Fibroblast of the conjunctiva (primary cell): ENCODE data around the gene TMTC4.
"Not testable (repeated sequence)": the region's sequence is repeated elsewhere in the genome, so short reads cannot be mapped to it uniquely, and the experiment has no call there.

Experiments
- DNase-seq: peaks from one replicate; pipeline ENCODE4 v3.0.0-alpha.2; 2010; ENCODE audit warnings: low read depth

Gene TMTC4

GRCh38 chr13:100625447-100625846 is 49.1 kb downstream of the TMTC4 start:
- no peak for DNase-seq

- no peak for DNase-seq
Observed at GRCh38 chr13:100620792-100621191, 53.8 kb downstream of the TMTC4 start.

- DNase-seq = no peak
Observed at GRCh38 chr13:100619940-100620339, 54.7 kb downstream of the TMTC4 start.

GRCh38 chr13:100618897-100619296 is 55.7 kb downstream of the TMTC4 start:
- not testable (repeated sequence) for DNase-seq

- DNase-seq = no peak
Observed at GRCh38 chr13:100613031-100613430, 61.6 kb downstream of the TMTC4 start.

GRCh38 chr13:100611678-100612492 is 62.7 kb downstream of the TMTC4 start:
- DNase-seq = no peak

GRCh38 chr13:100610391-100611347 is 63.9 kb downstream of the TMTC4 start:
- no peak for DNase-seq

- no peak for DNase-seq
Observed at GRCh38 chr13:100608906-100609305, 65.7 kb downstream of the TMTC4 start.

GRCh38 chr13:100608489-100608888 is 66.1 kb downstream of the TMTC4 start:
- no peak for DNase-seq

GRCh38 chr13:100604918-100605710 is 69.5 kb downstream of the TMTC4 start:
- DNase-seq = no peak

GRCh38 chr13:100602493-100603111 is 72.0 kb downstream of the TMTC4 start:
- no peak for DNase-seq

GRCh38 chr13:100601716-100602115 is 72.9 kb downstream of the TMTC4 start:
- DNase-seq = no peak

GRCh38 chr13:100600915-100601314 is 73.7 kb downstream of the TMTC4 start:
- DNase-seq = no peak

GRCh38 chr13:100600461-100600860 is 74.1 kb downstream of the TMTC4 start:
- no peak for DNase-seq

- no peak for DNase-seq
Observed at GRCh38 chr13:100597253-100597652, 77.3 kb downstream of the TMTC4 start.

GRCh38 chr13:100596516-100596915 is 78.1 kb downstream of the TMTC4 start:
- DNase-seq = no peak

GRCh38 chr13:100594731-100595130 is 79.9 kb downstream of the TMTC4 start:
- DNase-seq = no peak

- no peak for DNase-seq
Observed at GRCh38 chr13:100594255-100594654, 80.3 kb downstream of the TMTC4 start.

- DNase-seq = no peak
Observed at GRCh38 chr13:100589178-100589725, 85.3 kb downstream of the TMTC4 start.

GRCh38 chr13:100588331-100589177 is 86.0 kb downstream of the TMTC4 start, which contains the start of gene GGACT:
TSS of gene GGACT (minus strand) at chr13:100588789. CDS start at chr13:100532591, 56,198 bp downstream.
- DNase-seq = peak; percentile 38
